GM18507 (cell line): ENCODE data around the gene LRRC47.
A peak's percentile ranks its signal among the peaks of the same experiment; 100 is the strongest.

ENCODE experiments used
- DNase-seq: peaks from one replicate; pipeline ENCODE4 v3.0.0; 2011; ENCODE audit warnings: low read depth; ENCODE audit not compliant: insufficient read length; ENCODE audit errors: extremely low spot score
- FAIRE-seq: peaks from 2 replicates; lab custom pipeline; 2011; peaks lifted over from hg19 to GRCh38; lab: Jason Lieb, UNC

LRRC47 gene

DNA sequence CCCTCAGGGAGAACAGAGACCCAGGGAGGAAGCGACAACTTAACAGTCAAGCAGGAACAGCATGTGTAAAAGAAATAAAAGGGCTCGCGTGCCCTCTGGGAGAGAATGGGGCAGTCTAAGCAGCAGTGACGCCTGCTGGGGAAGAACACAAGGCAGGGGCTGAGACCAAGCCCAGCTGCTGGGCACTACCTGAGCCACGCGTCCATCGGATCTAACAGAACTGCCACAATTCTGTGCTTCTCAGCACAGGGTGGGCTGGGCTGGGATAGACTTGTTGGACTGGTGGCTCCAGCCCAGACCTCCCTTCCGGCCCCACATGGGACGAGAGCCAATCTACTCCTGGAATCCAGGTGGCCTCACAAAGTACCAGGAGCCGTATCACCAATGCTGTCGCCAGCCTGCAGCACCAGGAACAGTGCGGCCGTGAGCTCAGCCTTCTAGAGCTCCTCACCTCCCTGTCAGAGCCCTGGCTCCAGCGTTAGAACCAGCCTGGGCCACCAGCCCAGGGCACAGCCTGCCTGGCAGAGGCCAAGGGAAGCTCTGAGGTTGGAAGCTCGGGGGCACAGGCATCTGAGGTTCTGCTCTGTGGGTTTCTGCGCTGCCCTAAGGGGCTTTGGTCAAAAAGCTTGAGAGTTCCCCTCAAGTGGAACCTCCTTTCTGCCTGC is 7.4 kb downstream of the LRRC47 start:
- no peak for DNase-seq
- FAIRE-seq, result no peak

DNA sequence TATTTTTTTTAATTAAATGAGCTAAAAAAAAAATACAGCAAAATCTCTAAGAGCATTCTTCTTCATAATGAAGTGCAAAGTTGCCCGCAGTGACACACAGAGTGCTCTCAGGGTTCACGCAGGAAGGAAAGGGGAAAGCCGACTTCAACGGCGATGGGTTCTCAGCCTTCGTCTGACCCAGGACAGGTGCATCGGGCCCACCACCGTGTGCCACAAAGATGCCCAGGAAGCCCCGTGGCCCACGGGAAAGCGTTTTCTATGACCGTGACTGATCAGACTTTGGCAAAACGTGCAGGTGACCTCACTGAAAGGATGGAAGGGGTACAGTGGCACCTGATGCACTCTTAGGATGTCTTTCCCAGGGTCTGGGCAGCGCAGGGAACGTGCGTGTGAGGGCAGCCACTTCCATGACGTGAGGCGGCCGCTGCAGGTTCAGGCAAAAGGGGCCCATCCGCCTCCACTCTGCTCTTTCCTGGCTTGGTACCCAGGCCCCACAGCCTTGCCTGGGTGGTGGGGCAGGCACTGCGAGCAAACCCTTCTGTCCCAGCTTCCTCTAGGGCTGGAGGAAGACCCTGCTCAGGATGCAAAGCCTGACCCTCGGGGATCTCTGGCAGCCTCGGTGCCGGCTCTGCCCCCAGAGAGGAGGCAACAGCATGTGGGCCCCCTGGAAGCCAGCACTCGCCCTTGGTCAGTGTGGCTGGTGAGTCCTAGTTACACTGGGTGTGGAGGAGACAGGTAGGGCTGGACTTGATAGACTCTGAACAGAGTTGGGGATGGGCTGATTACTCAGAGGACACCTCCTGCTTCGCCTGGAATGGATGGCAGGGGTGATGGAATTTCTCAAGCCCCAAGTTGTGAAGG is 8.3 kb downstream of the LRRC47 start:
- no peak for DNase-seq
- no peak for FAIRE-seq

DNA sequence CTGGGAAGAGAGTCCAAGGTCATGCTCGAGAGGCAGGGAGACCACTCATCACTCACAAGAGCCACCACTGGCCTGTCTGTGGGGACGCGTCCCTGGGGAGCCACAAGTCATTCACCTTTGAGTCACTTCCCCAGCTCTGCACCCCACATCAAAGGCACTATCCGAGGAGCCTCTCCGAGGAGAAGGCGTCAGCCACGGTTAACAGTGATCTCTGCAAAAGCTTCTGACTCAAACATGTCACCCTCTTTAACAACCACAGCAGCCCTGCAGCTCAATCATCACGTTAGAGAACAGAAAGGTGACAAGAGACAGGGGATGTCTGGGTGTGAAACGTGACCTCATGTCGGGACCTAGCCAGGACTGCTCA is 9.0 kb downstream of the LRRC47 start:
- FAIRE-seq, result no peak
- DNase-seq, result no peak

DNA sequence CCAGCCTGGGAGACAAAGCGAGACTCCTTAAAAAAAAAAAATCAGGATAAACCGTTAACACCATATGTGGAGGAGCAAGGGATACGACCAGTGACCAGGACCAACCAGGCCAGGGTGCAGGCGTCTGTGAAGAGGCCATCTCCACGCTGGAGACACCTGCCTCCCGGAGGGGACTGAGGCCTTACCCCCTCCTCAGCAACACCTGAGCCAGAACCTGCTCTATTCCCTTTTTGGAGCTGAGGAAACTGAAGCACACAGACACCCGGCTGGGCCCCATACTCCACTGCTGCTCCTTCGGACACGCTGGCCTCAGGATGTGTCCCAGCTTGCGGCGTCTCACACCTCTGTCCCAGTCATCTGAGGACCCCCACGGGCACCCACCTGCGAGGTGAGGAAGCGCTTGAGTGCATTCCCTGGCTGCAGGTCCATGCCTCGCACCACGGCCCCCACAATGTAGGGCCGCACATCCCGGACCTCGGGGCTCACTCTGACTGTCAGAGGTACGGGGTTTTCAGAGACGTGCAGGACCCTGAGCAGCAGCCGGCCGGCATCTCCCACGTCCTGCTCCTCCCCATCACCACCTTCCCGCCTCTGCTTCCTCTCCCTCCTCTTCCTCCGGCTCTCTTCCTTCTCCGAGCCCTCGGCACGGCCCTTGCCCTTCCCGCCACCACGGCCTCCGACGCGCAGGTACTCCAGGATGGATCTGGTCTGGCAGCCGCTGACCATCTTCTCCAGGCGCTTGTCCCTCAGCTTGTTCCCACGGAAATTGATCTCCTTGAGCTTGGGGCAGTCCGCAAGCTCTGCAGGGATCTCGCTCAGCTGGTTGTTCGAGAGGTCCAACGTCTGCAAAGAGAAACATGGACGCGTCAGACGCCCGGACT is 9.6 kb downstream of the LRRC47 start:
- DNase-seq (no peak), FAIRE-seq (no peak)

DNA sequence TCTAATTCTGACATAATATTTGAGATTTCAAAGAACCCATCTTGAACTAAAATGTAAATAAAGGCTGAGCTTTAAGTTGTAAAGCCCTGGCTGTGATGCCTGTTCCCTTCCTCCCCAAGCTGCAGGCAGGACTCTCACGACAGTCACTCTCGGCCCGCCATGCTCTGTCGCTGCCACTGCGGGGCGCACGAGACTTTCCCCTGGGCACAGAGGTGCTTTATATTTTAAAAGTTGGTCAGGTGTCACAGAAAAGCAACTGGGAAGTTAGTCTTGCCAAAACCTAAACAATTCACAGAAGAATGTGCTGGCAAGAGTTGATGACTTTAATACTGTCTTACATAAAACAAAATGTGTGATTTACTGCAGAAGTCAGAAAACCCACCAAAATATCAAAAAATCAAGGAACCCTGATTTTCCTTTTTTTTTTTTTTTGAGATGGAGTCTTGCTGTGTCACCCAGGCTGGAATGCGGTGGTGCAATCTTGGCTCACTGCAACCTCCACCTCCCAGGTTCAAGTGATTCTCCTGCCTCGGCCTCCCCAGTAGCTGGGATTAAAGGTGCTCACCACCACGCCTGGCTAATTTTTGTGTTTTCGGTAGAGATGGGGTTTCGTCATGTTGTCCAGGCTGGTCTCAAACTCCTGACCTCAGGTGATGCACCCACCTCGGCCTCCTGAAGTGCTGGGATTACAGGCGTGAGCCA is 10.7 kb downstream of the LRRC47 start:
- FAIRE-seq (no peak), DNase-seq (no peak)

DNA sequence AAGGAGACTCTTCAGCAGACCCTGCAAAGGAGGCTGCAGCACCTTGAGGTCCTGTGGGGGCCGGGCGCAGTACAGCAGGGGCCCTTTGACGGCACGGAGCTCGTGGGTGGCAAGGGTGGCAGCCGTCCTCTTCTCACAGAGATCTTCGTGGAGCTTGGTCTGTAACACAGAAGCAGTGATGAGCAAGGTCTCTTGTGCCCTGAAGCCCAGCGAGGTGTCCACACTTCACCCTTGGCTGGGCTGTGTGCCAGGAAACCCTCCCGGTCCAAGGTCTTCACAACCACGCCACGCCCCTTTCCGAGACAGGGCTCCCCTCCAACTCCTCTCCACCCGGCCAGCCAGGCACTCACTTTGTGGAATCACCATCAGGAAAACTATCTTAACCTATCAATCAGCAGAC is 11.3 kb downstream of the LRRC47 start:
- DNase-seq (no peak), FAIRE-seq (no peak)

DNA sequence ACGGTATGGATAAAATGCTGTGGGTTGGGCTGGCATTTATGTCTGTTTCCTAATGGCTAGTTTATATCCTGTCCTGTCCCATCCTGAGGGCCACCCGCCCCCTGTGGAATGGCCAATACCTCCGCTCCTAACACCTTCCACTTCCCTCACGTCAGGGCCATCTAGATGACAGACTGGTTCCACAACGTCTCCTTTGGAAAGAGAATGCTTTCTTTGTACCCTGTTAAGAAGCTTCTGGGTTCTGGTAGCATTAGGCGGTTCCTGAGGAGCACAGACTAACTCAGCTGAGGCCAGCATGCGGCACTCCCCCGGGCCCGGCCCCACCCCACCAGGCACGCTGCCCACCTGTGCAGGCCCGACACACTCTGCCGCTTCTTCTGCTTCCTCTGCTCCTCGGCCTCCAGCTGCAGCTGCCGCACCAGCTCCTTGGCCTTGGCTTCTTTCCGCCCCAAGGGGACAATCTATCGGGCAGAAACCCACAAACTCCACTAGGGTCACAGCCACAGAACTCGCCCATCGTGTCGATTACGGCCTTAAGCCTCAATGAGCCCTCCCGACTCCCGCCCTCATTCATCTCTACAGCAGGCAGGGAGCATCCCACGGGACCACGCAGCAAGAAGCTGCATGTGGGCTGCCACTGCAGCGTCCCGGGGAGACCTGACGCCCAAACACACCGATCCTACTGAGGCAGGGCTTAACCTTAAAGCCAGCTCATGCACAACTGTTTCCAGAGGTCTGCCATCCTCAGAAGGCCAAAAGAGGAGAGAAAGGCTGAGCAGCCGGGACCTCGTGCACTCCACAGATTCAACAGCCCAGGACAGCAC is 12.4 kb downstream of the LRRC47 start:
- no peak for FAIRE-seq
- no peak for DNase-seq

DNA sequence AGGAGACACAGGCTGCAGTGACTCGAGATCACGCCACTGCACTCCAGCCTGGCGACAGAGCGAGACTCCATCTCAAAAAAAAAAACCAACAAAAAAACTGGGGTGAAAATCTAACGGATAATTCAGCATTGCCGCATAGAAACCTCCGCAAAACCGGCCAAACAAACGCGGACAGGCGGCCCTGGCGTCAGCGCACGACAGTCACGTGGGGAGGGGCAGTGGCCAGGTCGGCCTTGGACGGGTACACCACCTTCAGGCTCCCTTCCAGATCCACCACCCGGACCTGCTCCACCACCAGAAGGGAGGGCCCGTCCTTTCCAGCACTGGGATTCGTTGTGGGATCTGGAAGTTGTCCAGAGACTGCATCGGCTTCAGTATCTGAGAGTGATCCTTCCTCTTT is 15.4 kb downstream of the LRRC47 start:
- DNase-seq, result no peak
- no peak for FAIRE-seq

DNA sequence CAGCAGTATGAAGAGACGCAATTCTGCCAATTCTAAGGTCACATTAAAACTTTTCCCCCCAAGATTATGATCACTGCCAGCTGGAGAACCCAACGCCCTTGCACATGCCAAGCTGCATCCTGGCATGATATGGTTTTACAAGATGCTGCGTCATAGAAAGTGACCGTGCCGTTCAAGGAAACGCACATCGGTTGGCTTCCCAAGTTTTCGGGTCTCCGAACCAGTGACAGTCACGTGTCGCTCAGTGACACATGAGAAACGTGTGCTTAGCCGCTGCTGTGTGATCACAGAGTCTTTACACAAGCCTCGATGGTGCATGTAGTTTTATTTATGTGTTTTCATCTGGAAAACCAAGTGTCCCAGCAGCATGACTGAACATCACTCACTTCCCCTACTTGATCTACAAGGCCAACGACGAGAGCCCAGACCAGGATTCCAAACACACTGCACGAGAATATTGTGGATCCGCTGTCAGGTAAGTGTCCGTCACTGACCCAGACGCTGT is 16.3 kb downstream of the LRRC47 start:
- FAIRE-seq, result no peak

DNA sequence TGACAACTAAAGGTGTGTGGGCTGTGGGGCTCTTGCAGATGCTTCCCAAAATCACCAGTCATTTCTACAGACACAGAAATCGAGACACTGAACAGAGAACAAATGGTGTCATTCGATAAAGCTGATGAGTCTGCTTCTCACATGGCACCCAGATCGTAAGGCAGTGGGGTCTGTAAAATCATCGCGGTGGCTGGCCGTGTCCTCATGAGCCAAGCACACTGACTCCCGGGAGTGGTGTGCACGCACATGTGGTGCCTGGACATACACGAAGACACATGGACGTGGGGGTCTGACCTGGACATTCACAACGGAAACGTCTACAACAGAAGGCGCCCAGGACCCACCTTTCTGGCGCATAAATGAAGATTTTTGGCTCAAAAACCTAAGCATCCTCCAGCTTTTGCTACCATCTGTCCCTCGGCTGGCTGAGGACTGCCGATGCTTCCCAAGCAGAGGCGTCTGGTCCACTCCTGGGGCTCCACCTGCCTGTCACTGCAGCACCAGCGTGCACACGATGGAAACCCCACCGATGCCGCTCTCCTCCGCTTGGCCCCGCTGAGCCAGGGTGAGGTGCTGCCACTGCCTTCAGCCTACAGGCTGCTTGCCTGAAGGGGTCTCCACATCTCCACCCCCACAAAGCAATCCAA is 16.9 kb downstream of the LRRC47 start:
- no peak for FAIRE-seq
- DNase-seq, result no peak

More for the DNA sequence above, 16.3 kb downstream of the LRRC47 start:
- DNase-seq, result no peak

DNA sequence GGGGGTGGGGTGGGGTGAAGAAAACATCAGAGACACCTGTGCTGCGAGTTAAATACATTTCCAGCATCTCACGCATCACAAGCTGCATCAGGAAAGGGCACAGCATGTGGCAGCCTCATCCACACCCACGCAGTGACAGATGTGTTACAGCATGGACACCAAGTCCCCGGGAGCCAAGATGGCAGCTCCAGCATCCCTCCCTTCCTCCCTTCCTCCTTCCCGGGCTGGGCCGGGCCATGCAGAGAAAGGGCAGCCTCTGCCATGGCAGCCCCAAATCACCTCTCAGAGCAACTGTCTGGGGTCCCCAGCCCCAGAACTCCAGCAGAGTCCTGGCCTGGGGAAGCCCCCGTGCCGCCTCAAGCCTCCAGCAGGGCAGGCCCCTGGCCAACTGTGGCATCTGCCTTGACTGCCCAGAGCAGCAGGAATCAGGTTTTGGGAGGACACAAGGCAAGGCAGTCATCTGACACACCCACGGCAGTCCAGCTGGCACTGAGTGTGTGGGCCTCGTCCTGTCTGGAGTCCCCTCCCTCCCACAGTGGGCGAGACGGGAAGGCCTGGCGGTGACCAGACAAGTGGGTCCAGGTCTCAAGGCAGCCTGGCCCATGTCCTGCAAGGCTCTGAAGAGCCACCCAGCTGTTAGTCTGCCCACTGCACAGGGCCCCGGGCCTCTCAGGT is 17.6 kb downstream of the LRRC47 start:
- FAIRE-seq (no peak), DNase-seq (no peak)

DNA sequence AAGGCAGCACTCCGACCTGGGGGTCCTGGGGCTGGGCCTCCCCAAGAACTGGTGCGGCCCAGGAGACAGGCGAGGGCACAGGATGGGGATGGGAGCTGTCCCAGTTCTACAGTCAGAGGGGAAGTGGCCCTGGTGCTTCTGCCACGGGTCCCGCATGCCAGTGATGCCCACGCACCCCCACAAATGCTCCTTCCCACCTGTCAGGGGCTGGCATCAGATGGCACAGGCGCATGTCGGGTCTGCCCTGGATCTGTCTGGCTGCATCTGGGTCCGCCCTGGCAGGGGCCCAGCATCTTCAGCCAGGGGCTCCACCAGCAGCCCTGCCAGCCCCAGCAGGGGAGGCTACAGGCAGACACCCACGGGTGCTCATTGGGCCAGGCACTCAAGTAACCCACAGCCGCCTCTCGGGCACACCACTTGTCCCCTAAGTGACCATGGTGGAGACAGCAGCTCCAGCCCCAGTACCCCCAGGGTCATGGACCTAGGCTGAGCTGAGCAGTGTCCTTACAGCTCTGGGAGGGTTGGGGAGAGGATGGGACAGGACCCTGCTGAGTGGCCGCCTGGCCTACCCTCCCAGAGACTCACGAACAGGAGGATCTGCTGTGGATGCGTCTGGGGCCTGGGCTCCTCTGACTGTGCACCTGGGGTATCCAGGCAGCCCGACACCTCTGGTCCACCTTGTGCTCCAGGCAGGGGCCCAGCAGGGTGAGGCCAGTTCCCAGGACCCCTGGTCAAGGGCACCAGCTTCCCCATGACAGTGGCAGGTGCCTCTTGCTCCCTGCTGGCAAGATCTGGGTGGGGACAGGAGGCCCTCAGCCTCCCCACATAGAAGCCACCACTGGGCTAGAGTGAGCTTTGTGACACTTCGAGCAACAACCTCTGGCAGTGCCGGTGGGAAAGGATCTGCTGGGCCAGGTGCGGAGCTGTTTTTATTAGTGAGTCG is 18.4 kb downstream of the LRRC47 start:
- no peak for FAIRE-seq
- DNase-seq, result no peak

DNA sequence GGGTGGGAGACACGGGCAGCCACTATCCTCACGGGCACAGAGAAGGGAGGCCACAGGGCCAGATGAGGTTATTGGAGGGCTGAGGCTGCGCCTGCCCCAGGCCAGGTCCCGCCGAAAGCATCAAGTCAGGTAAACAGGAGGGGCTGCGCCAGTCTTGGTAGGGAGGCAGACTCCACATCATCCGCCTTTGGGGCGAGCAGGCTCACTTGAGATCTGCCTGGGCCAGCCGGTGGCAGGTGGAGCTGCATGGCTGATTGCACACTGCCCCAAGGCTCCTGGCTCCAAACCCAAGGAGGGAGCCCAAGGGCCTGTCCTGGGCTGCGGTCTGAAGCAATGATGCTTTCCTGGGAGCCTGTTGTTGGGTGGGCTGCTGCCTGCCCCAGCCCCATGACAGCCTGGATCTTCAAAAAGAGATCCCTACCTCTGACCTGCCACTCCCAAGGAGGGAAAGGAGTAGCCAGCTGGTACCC is 19.2 kb downstream of the LRRC47 start:
- DNase-seq (no peak), FAIRE-seq (no peak)

DNA sequence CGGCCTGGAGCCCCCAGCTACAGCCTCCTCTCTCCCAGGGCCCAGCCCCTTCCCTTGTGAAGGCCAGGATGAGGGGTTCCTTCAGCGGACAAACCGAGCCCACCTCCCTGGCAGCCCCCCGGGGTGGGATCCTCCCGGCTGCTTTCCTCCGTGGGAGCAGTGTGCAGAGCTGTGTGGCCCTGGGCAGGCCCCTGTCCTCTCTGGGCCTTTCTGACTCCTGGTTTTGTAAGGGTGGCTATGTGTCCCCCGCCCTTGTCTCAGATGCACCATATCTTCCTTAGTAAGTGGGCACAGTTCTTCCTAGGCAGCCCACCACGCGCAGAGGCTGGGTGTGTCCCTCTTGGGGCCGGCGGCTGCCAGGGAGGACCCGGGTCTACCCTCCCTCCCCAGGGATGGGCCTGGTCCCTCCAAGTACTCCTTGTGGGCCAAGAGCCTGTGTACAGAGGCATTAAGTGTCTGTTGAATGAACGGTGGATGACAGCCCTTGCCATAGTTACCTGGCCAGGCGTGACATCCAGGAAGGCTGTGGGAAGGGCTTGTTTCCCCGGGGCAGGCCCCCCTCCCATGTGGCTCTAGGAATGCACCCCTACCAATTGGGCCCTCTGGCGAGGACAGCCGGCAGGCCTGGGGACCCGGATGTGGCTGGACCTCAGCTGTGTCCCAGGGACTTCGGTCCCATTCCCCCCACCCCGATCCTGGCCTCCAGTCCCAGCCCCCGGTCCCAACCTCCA is 19.9 kb downstream of the LRRC47 start:
- DNase-seq (no peak), FAIRE-seq (no peak)

DNA sequence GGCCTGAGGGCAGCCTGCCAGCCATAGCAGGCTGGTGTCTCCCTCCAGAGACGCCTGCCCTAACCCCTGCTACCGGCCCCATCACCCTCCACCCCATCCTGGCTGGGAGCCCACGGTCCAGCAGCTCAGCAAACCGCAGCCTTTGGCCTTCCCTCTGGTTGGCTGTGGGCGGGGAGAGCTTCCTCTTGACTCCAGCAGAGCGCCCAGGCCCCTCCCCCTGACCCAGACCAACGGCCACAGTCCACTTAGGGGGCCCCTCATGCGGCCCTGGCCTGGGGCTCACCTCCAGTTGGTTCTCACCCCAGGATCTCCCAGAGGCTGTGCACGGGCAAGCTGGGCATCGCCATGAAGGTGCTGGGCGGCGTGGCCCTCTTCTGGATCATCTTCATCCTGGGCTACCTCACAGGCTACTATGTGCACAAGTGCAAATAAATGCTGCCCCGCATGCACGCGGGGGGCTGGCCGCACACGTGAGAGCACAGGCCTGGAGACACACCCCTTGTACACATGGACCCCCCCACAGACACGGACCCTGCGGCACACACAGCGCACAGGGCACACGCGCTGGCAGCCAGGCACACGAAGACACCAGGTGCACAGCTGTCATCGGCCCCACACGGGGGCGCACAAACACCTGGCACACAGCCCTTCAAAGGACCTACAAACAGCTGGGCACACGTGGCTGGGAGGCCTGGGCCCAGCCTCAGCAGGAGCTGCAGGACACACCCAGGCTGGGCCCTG is 20.6 kb downstream of the LRRC47 start:
- DNase-seq (peak; percentile 73), FAIRE-seq (peak; percentile 65)
